A549 (cell line): ENCODE measurements around the gene SOCS7. TPM values are rescaled to one million over a fixed set of nuclear protein-coding genes. Genes with fewer than 3 reads are reported as not detected.

ENCODE experiments used
- ATAC-seq, 2 experiments: fragments of 200-7000 bp in 1 of 2; fragments of >200 bp in 1 of 2; cut with Nextera tagmentation in 1 of 2; cut with Tn5 transposase in 1 of 2; 3 replicates each; pipeline versions ENCODE4 v1.8.0 to v1.9.1; 2018 to 2020; ENCODE audit warnings: mild to moderate bottlenecking in 1 of 2, moderate library complexity in 1 of 2
- CTCF ChIA-PET: fragments of 300-600 bp; sonication (Branson Sonifier 250); formaldehyde crosslinking; extraction: SDS; loops from one replicate; lab custom pipeline; 2021; ENCODE audit warnings: antibody characterized with exemption, inconsistent platforms; lab: Yijun Ruan, JAX
- POLR2A ChIA-PET: fragments of 350-600 bp; formaldehyde crosslinking; extraction: SDS; loops from one replicate; lab custom pipeline; 2021; ENCODE audit warnings: antibody characterized with exemption, inconsistent platforms; lab: Yijun Ruan, JAX
- DNase-seq, 2 experiments: peaks; one replicate each; pipeline versions ENCODE4 v3.0.0 to v3.0.0-alpha.2; 2011 to 2016; ENCODE audit warnings: low read depth in 1 of 2, low spot score in 1 of 2
- FAIRE-seq: peaks from 2 replicates; lab custom pipeline; 2011; peaks lifted over from hg19 to GRCh38; lab: Jason Lieb, UNC
- H3K27ac ChIP-seq, 2 experiments: fragments of >200 bp; sonication (Bioruptor Twin); formaldehyde crosslinking; 3 replicates each; pipeline ENCODE4 v1.5.1; 2016 to 2017
- H3K4me1 ChIP-seq: fragments of >200 bp; sonication (Bioruptor Twin); formaldehyde crosslinking; 3 replicates; pipeline ENCODE4 v1.6.1; 2016
- H3K4me2 ChIP-seq: fragments of >200 bp; sonication (Bioruptor Twin); formaldehyde crosslinking; 3 replicates; pipeline ENCODE4 v1.6.1; 2016
- H3K4me3 ChIP-seq: fragments of >200 bp; sonication (Bioruptor Twin); formaldehyde crosslinking; 3 replicates; pipeline ENCODE4 v1.5.1; 2016
- H3K9me3 ChIP-seq: fragments of >200 bp; sonication (Bioruptor Twin); formaldehyde crosslinking; 3 replicates; pipeline ENCODE4 v1.6.1; 2016
- CHD2 ChIP-seq: fragments of 150-350 bp; IDR thresholded peaks from 2 replicates; pipeline ENCODE4 v1.6.1; 2014; ENCODE audit warnings: low read length; ENCODE audit not compliant: partially characterized antibody
- CHD4 ChIP-seq: fragments of 200-600 bp; sonication (generic); IDR thresholded peaks from 2 replicates; pipeline ENCODE4 v1.6.1; 2016; ENCODE audit warnings: antibody characterized with exemption, mild to moderate bottlenecking, borderline replicate concordance
- EHF ChIP-seq: fragments of 250-450 bp; sonication (Bioruptor Pico); IDR thresholded peaks from 2 replicates; pipeline ENCODE4 v1.5.0; 2020; ENCODE audit warnings: mild to moderate bottlenecking
- ELK1 ChIP-seq: fragments of 150-350 bp; IDR thresholded peaks from 2 replicates; pipeline ENCODE4 v1.6.1; 2014; ENCODE audit warnings: low read depth, mild to moderate bottlenecking, low read length
- GATA3 ChIP-seq: IDR thresholded peaks from 2 replicates; pipeline ENCODE4 v1.6.1; 2012; ENCODE audit warnings: borderline replicate concordance
- HEYL ChIP-seq: fragments of 250-450 bp; sonication (Bioruptor Pico); IDR thresholded peaks from 2 replicates; pipeline ENCODE4 v1.8.0; 2021; ENCODE audit warnings: mild to moderate bottlenecking, moderate library complexity
- HOXB13 ChIP-seq: fragments of 250-450 bp; sonication (Bioruptor Pico); IDR thresholded peaks from 2 replicates; pipeline ENCODE4 v1.5.0; 2020; ENCODE audit warnings: low read depth, mild to moderate bottlenecking, moderate library complexity
- HOXB5 ChIP-seq: fragments of 250-450 bp; sonication (Bioruptor Pico); IDR thresholded peaks from 2 replicates; pipeline ENCODE4 v1.5.0; 2020; ENCODE audit warnings: mild to moderate bottlenecking, moderate library complexity
- NPAS2 ChIP-seq: fragments of 250-450 bp; sonication (Bioruptor Pico); IDR thresholded peaks from 2 replicates; pipeline ENCODE4 v1.8.0; 2022; ENCODE audit warnings: mild to moderate bottlenecking, moderate library complexity, borderline replicate concordance
- NR3C1 ChIP-seq: fragments of >200 bp; sonication (Bioruptor Twin); formaldehyde crosslinking; IDR thresholded peaks from 3 replicates; pipeline ENCODE4 v1.6.1; 2017
- RAD21 ChIP-seq, 2 experiments: fragments of >200 bp in 1 of 2; sonication (Bioruptor Twin) in 1 of 2; formaldehyde crosslinking in 1 of 2; IDR thresholded peaks in 1 of 2; conservative IDR thresholded peaks in 1 of 2; 2 replicates in 1 of 2; 3 replicates in 1 of 2; pipeline ENCODE4 v1.6.1; 2012 to 2018; ENCODE audit warnings: inconsistent platforms in 1 of 2
- RARB ChIP-seq: fragments of 250-450 bp; sonication (Bioruptor Pico); IDR thresholded peaks from 2 replicates; pipeline ENCODE4 v1.8.0; 2021; ENCODE audit warnings: mild to moderate bottlenecking, moderate library complexity
- RCOR1 ChIP-seq: fragments of 150-350 bp; IDR thresholded peaks from 2 replicates; pipeline ENCODE4 v1.6.1; 2014; ENCODE audit warnings: antibody characterized with exemption, low read length, low read depth
- TFCP2L1 ChIP-seq: fragments of 250-450 bp; sonication (Bioruptor Pico); IDR thresholded peaks from 2 replicates; pipeline ENCODE4 v1.5.0; 2021; ENCODE audit warnings: mild to moderate bottlenecking
- ZNF302 ChIP-seq: fragments of 250-450 bp; sonication (Bioruptor Pico); IDR thresholded peaks from 2 replicates; pipeline ENCODE4 v1.9.0; 2021; ENCODE audit warnings: inconsistent platforms, mild to moderate bottlenecking, moderate library complexity
- ZSCAN20 ChIP-seq: fragments of 250-450 bp; sonication (Bioruptor Pico); IDR thresholded peaks from 2 replicates; pipeline ENCODE4 v1.8.0; 2022; ENCODE audit warnings: mild to moderate bottlenecking, moderate library complexity
- WGBS: methylation state at CpG from one replicate; pipeline ENCODE4 v1.1.6; 2017; ENCODE audit errors: missing lambda C conversion rate; 5-methylcytosine and 5-hydroxymethylcytosine counted together
- polyA plus RNA-seq, 4 experiments: library from polyadenylated mRNA; depleted of rRNA in 3 of 4; stranded (reverse); fragments of >200 nt; fragmentation: RNase III in 1 of 4; extraction: RNeasy Plus Mini Kit Qiagen cat#74134 plus additional on column Dnase treatment in 1 of 4; gene quantifications; 2 replicates in 3 of 4; 3 replicates in 1 of 4; pipeline ENCODE4 v1.2.3, GENCODE V29; 2011 to 2017
- TF ChIP-seq, protein P1 (sequence below): fragments of 200-600 bp; sonication (generic); IDR thresholded peaks from 2 replicates; pipeline ENCODE4 v1.6.1; 2016; ENCODE audit warnings: antibody characterized with exemption, mild to moderate bottlenecking, moderate library complexity
- TF ChIP-seq, protein P2 (sequence below): fragments of >200 bp; sonication (Bioruptor Twin); formaldehyde crosslinking; IDR thresholded peaks from 3 replicates; pipeline ENCODE4 v1.5.1; 2016

Gene SOCS7
- polyA plus RNA-seq, 2 of the 4 experiments (the other 2 are of a cell fraction) = 14.4 to 20.6 TPM

- TF ChIP-seq, protein P1, sequence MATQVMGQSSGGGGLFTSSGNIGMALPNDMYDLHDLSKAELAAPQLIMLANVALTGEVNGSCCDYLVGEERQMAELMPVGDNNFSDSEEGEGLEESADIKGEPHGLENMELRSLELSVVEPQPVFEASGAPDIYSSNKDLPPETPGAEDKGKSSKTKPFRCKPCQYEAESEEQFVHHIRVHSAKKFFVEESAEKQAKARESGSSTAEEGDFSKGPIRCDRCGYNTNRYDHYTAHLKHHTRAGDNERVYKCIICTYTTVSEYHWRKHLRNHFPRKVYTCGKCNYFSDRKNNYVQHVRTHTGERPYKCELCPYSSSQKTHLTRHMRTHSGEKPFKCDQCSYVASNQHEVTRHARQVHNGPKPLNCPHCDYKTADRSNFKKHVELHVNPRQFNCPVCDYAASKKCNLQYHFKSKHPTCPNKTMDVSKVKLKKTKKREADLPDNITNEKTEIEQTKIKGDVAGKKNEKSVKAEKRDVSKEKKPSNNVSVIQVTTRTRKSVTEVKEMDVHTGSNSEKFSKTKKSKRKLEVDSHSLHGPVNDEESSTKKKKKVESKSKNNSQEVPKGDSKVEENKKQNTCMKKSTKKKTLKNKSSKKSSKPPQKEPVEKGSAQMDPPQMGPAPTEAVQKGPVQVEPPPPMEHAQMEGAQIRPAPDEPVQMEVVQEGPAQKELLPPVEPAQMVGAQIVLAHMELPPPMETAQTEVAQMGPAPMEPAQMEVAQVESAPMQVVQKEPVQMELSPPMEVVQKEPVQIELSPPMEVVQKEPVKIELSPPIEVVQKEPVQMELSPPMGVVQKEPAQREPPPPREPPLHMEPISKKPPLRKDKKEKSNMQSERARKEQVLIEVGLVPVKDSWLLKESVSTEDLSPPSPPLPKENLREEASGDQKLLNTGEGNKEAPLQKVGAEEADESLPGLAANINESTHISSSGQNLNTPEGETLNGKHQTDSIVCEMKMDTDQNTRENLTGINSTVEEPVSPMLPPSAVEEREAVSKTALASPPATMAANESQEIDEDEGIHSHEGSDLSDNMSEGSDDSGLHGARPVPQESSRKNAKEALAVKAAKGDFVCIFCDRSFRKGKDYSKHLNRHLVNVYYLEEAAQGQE = no peak
- no peak for TF ChIP-seq RARB (CRISPR knock-in tag)
Measured at GRCh38 chr17:38431346-38432145, 79.9 kb downstream of the SOCS7 start (continued).

DNA sequence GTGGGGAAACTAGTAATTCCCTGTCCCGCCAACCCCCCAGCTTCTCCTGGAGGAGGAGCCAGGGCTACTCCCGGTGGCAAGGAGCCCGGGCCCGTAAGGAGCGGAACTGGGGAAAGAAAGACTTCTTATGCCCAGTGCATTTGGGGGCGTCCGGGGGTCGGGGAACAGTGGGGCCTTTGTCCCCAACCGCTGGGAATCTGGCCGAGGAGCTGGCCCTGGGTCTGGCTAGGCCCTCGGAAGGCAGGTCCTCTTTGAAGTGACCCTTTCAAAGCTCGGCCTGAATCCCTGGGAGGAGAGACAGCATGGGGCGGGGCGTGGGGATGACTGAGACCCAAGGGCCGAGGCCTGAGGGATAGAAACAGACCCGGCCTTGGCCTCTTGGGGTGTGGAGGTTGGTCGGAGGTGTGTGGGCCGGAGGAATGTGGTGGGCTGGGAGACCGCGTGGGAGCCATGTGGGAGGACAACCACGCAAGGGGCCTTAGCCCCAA lies 82.6 kb downstream of the SOCS7 start:
- no peak overlapping the region for H3K4me2 ChIP-seq
- POLR2A ChIA-PET = no interaction called here
- ATAC-seq (no peak), FAIRE-seq (no peak), DNase-seq (no peak)
- peaks cover 18% of the 10 kb centered on the region for H3K4me1 ChIP-seq
- TF ChIP-seq RAD21 (conservative IDR thresholded peaks at IDR 0.05 in 1 of 2, IDR thresholded peaks at IDR 0.05 in 1 of 2) (no peak), GATA3 (no peak), HOXB5 (no peak), EHF (CRISPR knock-in tag) (no peak), CHD2 (no peak), NR3C1 (no peak), HOXB13 (CRISPR knock-in tag) (no peak), ZSCAN20 (no peak), CHD4 (no peak)
- TF ChIP-seq, protein P1 = no peak
- no peak overlapping the region for H3K4me3 ChIP-seq
- 88% methylated on average over 21 of the region's 21 CpGs for WGBS
- no peaks in the 10 kb centered on the region for H3K9me3 ChIP-seq
- CTCF ChIA-PET = interaction anchor here (0.6 to 12.9 kb wide), 7 partner anchors 10 to 233 kb away, joined by 3 to 173 read pairs (median 3); no protein-coding TSS in a partner anchor
- H3K27ac ChIP-seq = no peak overlapping the region

DNA sequence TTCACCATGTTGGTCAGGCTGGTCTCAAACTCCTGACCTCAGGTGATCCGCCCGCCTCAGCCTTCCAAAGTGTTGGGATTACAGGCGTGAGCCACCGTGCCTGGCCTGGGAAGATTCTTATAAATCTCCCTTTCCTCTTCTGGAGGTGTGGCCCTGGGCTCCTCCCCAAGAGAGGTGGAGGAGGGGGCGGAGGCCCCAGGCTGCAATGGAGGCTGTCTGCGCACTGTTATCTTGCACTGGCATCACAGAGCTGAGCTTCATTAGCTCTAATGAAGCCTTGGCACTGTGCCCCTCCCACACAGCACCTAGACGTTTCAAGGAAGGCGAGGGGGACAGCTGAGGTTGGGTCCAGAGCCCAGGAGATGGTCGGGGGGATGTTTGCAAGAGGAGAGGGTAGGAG lies 84.2 kb downstream of the SOCS7 start:
- CTCF ChIA-PET = interaction anchor here (1.5 to 12.9 kb wide), 8 partner anchors 8 to 232 kb away, joined by 3 to 173 read pairs (median 11); no protein-coding TSS in a partner anchor

More for the DNA sequence above, 84.2 kb downstream of the SOCS7 start:
- FAIRE-seq (no peak), DNase-seq (no peak), ATAC-seq (no peak)
- no peaks in the 10 kb centered on the region for H3K9me3 ChIP-seq
- TF ChIP-seq RCOR1 (no peak), NPAS2 (CRISPR knock-in tag) (no peak), ELK1 (no peak), TFCP2L1 (no peak), ZNF302 (no peak), HEYL (CRISPR knock-in tag) (no peak)
- TF ChIP-seq, protein P2, sequence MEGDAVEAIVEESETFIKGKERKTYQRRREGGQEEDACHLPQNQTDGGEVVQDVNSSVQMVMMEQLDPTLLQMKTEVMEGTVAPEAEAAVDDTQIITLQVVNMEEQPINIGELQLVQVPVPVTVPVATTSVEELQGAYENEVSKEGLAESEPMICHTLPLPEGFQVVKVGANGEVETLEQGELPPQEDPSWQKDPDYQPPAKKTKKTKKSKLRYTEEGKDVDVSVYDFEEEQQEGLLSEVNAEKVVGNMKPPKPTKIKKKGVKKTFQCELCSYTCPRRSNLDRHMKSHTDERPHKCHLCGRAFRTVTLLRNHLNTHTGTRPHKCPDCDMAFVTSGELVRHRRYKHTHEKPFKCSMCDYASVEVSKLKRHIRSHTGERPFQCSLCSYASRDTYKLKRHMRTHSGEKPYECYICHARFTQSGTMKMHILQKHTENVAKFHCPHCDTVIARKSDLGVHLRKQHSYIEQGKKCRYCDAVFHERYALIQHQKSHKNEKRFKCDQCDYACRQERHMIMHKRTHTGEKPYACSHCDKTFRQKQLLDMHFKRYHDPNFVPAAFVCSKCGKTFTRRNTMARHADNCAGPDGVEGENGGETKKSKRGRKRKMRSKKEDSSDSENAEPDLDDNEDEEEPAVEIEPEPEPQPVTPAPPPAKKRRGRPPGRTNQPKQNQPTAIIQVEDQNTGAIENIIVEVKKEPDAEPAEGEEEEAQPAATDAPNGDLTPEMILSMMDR = no peak
- POLR2A ChIA-PET = no interaction called here
- no peak overlapping the region for H3K4me2 ChIP-seq
- H3K4me3 ChIP-seq = no peak overlapping the region
- 86% methylated on average over 9 of the region's 9 CpGs for WGBS
- peaks cover 2% of the 10 kb centered on the region; the same call in 1 of the 3 replicates for H3K4me1 ChIP-seq
- H3K27ac ChIP-seq = no peak overlapping the region
